ENCODE results near the gene PCDH15. TPM values are rescaled to one million over a fixed set of nuclear protein-coding genes. Genes with fewer than 3 reads are reported as not detected.

PCDH15 gene
- total RNA-seq, 1 experiment from 2014 or later = 0.59 TPM

- TF ChIP-seq NFYB (CRISPR knock-in tag; conservative IDR thresholded peaks at IDR 0.05; ENCODE audit: low read depth) = no peak
- no peak for TF ChIP-seq SMAD3 (CRISPR knock-in tag; IDR thresholded peaks at IDR 0.05; ENCODE audit: borderline replicate concordance)
- no peak for TF ChIP-seq RORB (CRISPR knock-in tag; IDR thresholded peaks at IDR 0.05)
Measured at GRCh38 chr10:53840653-53841052, 960.4 kb downstream of the PCDH15 start (continued).

DNA sequence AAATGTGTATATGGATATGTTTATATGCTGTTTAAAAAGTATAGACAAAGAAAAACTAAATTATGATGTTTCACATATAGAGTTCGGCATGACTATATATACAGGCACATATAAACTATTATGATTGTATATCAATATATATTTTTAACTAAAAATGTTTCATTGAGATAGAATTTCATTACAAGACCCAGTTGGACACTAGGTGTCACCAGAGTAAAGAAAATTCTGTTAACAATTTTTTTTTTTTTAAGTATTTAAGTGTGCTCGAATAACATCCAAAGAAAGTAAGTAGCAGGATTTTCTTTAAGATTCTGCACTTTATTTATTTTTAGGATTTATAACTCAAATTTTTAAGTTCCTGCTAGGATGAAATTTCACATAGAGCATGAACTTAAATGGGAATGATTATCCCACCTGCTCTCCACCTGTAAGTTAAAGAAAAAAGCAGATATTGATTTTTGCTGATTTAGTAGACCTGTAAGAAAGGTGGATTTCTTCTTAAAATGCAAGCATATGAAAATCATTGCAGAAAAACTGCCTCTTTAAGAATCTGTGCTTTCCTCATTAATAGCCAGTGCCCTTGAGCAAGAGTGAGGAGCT, 961.5 kb downstream of the PCDH15 start:
- Mint-ChIP-seq H3K27me3 (ENCODE audit: low read depth) (no peaks in the 10 kb centered on the region), H3K4me1 (peaks cover 12% of the 10 kb centered on the region), H3K27ac (no peak overlapping the region), H3K36me3 (peaks cover 5% of the 10 kb centered on the region; the same call in 1 of the 2 replicates), H3K9me3 (peaks cover 14% of the 10 kb centered on the region), H3K4me3 (no peak overlapping the region)
- DNase-seq (ENCODE audit: low spot score) (no peak), ATAC-seq (no peak)
- ChIA-PET CTCF (interaction anchor here (0.6 to 1.4 kb wide), 8 partner anchors 22 to 1022 kb away, joined by 3 to 5 read pairs (median 3); no protein-coding TSS in a partner anchor), POLR2A (no interaction called here)
- TF ChIP-seq ZNF263 (CRISPR knock-in tag; IDR thresholded peaks at IDR 0.05; ENCODE audit: low read depth) (no peak), IRF2 (CRISPR knock-in tag; IDR thresholded peaks at IDR 0.05; ENCODE audit: borderline replicate concordance, low read depth) (no peak), CTCF (IDR thresholded peaks at IDR 0.05) (peak; percentile 21; the same call in 1 of the 2 replicates)
- TF ChIP-seq, protein P1, sequence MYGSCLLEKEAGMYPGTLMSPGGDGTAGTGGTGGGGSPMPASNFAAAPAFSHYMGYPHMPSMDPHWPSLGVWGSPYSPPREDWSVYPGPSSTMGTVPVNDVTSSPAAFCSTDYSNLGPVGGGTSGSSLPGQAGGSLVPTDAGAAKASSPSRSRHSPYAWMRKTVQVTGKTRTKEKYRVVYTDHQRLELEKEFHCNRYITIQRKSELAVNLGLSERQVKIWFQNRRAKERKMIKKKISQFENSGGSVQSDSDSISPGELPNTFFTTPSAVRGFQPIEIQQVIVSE (CRISPR knock-in tag; IDR thresholded peaks at IDR 0.05; ENCODE audit: borderline replicate concordance) = no peak

- POLR2A ChIA-PET = no interaction called here
- peaks cover 5% of the 10 kb centered on the region; the same call in 1 of the 2 replicates for H3K36me3 Mint-ChIP-seq
- H3K4me3 Mint-ChIP-seq = no peak overlapping the region
- peaks cover 14% of the 10 kb centered on the region for H3K9me3 Mint-ChIP-seq
- H3K27ac Mint-ChIP-seq = no peak overlapping the region
- DNase-seq (ENCODE audit: low spot score) (no peak), ATAC-seq (no peak)
- H3K27me3 Mint-ChIP-seq (ENCODE audit: low read depth) = no peaks in the 10 kb centered on the region
- H3K4me1 Mint-ChIP-seq = peaks cover 6% of the 10 kb centered on the region; the same call in 1 of the 2 replicates
- CTCF ChIA-PET = no interaction called here
- TF ChIP-seq ZNF532 (CRISPR knock-in tag; IDR thresholded peaks at IDR 0.05; ENCODE audit: borderline replicate concordance) (no peak), ZNF416 (CRISPR knock-in tag; IDR thresholded peaks at IDR 0.05) (no peak), RELA (CRISPR knock-in tag; IDR thresholded peaks at IDR 0.05; ENCODE audit: borderline replicate concordance) (no peak), TP53 (CRISPR knock-in tag; IDR thresholded peaks at IDR 0.05) (no peak), NR2C2 (CRISPR knock-in tag; IDR thresholded peaks at IDR 0.05) (no peak), TEAD1 (CRISPR knock-in tag; IDR thresholded peaks at IDR 0.05) (no peak), FOXP1 (CRISPR knock-in tag; IDR thresholded peaks at IDR 0.05; ENCODE audit: borderline replicate concordance) (no peak), SMAD4 (CRISPR knock-in tag; IDR thresholded peaks at IDR 0.05) (no peak), ESRRA (CRISPR knock-in tag; IDR thresholded peaks at IDR 0.05; ENCODE audit: borderline replicate concordance) (no peak), IRF1 (CRISPR knock-in tag; IDR thresholded peaks at IDR 0.05) (no peak)
- TF ChIP-seq, protein P2, sequence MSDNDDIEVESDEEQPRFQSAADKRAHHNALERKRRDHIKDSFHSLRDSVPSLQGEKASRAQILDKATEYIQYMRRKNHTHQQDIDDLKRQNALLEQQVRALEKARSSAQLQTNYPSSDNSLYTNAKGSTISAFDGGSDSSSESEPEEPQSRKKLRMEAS (CRISPR knock-in tag; IDR thresholded peaks at IDR 0.05) = no peak
- TF ChIP-seq, protein P3, sequence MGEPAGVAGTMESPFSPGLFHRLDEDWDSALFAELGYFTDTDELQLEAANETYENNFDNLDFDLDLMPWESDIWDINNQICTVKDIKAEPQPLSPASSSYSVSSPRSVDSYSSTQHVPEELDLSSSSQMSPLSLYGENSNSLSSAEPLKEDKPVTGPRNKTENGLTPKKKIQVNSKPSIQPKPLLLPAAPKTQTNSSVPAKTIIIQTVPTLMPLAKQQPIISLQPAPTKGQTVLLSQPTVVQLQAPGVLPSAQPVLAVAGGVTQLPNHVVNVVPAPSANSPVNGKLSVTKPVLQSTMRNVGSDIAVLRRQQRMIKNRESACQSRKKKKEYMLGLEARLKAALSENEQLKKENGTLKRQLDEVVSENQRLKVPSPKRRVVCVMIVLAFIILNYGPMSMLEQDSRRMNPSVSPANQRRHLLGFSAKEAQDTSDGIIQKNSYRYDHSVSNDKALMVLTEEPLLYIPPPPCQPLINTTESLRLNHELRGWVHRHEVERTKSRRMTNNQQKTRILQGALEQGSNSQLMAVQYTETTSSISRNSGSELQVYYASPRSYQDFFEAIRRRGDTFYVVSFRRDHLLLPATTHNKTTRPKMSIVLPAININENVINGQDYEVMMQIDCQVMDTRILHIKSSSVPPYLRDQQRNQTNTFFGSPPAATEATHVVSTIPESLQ (CRISPR knock-in tag; IDR thresholded peaks at IDR 0.05) = no peak
- TF ChIP-seq, protein P1 (CRISPR knock-in tag; IDR thresholded peaks at IDR 0.05; ENCODE audit: borderline replicate concordance) = no peak
Measured at GRCh38 chr10:53836638-53837037, 964.4 kb downstream of the PCDH15 start.

Measured in WTC11 (cell line).